Stimulated activated CD4-positive, alpha-beta T cell treated with anti-CD3 and anti-CD28 coated beads, Interleukin-15, amount 100 ng/mL, for 48 hours (primary cell): Measurements from ENCODE around the gene STX3.
"Not testable (repeated sequence)": the region's sequence is repeated elsewhere in the genome, so short reads cannot be mapped to it uniquely, and the experiment has no call there.

Source experiments
- DNase-seq, 2 donors: peaks; one replicate each; pipeline ENCODE4 v3.0.0-alpha.2; 2020; ENCODE audit warnings: low read depth in 2 of 2

STX3 gene

GRCh38 chr11:59758401-59759037 lies 3.3 kb downstream of the STX3 start:
- DNase-seq: no peak

- no peak for DNase-seq
These were observed 4.7 kb downstream of the STX3 start for GRCh38 chr11:59759900-59760299.

GRCh38 chr11:59760771-59761170 lies 5.6 kb downstream of the STX3 start:
- DNase-seq: no peak

- DNase-seq: no peak
These were observed 6.8 kb downstream of the STX3 start for GRCh38 chr11:59761993-59762392.

GRCh38 chr11:59765068-59765735 lies 10.0 kb downstream of the STX3 start:
- DNase-seq: no peak

- no peak for DNase-seq
These were observed 11.5 kb downstream of the STX3 start for GRCh38 chr11:59766542-59767224.

GRCh38 chr11:59767225-59767611 lies 12.0 kb downstream of the STX3 start:
- no peak for DNase-seq

- no peak for DNase-seq
These were observed 13.9 kb downstream of the STX3 start for GRCh38 chr11:59769111-59769510.

GRCh38 chr11:59769828-59770227 lies 14.7 kb downstream of the STX3 start:
- DNase-seq: no peak

- no peak for DNase-seq
These were observed 15.1 kb downstream of the STX3 start for GRCh38 chr11:59770319-59770718.

GRCh38 chr11:59770869-59771268 lies 15.7 kb downstream of the STX3 start:
- DNase-seq: no peak

GRCh38 chr11:59771605-59772004 lies 16.4 kb downstream of the STX3 start:
- DNase-seq: no peak

- no peak for DNase-seq
These were observed 17.9 kb downstream of the STX3 start for GRCh38 chr11:59773083-59773440.

GRCh38 chr11:59776210-59777066 lies 21.3 kb downstream of the STX3 start:
- no peak for DNase-seq

- DNase-seq: no peak
These were observed 21.9 kb downstream of the STX3 start for GRCh38 chr11:59777104-59777503.

GRCh38 chr11:59778122-59778521 lies 22.9 kb downstream of the STX3 start:
- no peak for DNase-seq

GRCh38 chr11:59779487-59779886 lies 24.3 kb downstream of the STX3 start:
- no peak for DNase-seq

GRCh38 chr11:59782080-59782479 lies 26.9 kb downstream of the STX3 start:
- no peak for DNase-seq

GRCh38 chr11:59783632-59784090 lies 28.5 kb downstream of the STX3 start:
- no peak for DNase-seq

GRCh38 chr11:59784441-59784840 lies 29.3 kb downstream of the STX3 start:
- not testable (repeated sequence) for DNase-seq

- no peak for DNase-seq
These were observed 30.6 kb downstream of the STX3 start for GRCh38 chr11:59785818-59786217.

- no peak for DNase-seq
These were observed 32.0 kb downstream of the STX3 start for GRCh38 chr11:59787255-59787588.
